ENCODE results near the gene ANXA5.
"Not testable (repeated sequence)": the region's sequence is repeated elsewhere in the genome, so short reads cannot be mapped to it uniquely, and the experiment has no call there.

ANXA5 gene

GRCh38 chr4:121696581-121697461 is at the start of gene ANXA5:
Gene ANXA5 (minus strand): TSS chr4:121696980. CDS start chr4:121696589, 391 bp downstream.
- DNase-seq: peak; percentile 58

GRCh38 chr4:121742794-121743193 is 46.0 kb upstream of the ANXA5 start:
- DNase-seq: no peak

GRCh38 chr4:121741751-121742150 is 45.0 kb upstream of the ANXA5 start:
- no peak for DNase-seq

GRCh38 chr4:121740796-121741409 is 44.1 kb upstream of the ANXA5 start:
- no peak for DNase-seq

- DNase-seq: no peak
These were observed 42.8 kb upstream of the ANXA5 start for GRCh38 chr4:121739575-121739974.

- DNase-seq: no peak
These were observed 42.2 kb upstream of the ANXA5 start for GRCh38 chr4:121738780-121739535.

- DNase-seq: no peak
These were observed 41.2 kb upstream of the ANXA5 start for GRCh38 chr4:121737846-121738554.

- peak; percentile 12 for DNase-seq
These were observed 40.1 kb upstream of the ANXA5 start for GRCh38 chr4:121736735-121737351.

- DNase-seq: no peak
These were observed 37.8 kb upstream of the ANXA5 start for GRCh38 chr4:121734571-121734970.

- no peak for DNase-seq
These were observed 37.2 kb upstream of the ANXA5 start for GRCh38 chr4:121733942-121734341.

- not testable (repeated sequence) for DNase-seq
These were observed 33.0 kb upstream of the ANXA5 start for GRCh38 chr4:121729753-121730152.

- no peak for DNase-seq
These were observed 32.0 kb upstream of the ANXA5 start for GRCh38 chr4:121728798-121729226.

- DNase-seq: no peak
These were observed 31.3 kb upstream of the ANXA5 start for GRCh38 chr4:121728066-121728465.

GRCh38 chr4:121726642-121727268 is 30.0 kb upstream of the ANXA5 start:
- peak; percentile 2 for DNase-seq

GRCh38 chr4:121724671-121725070 is 27.9 kb upstream of the ANXA5 start:
- no peak for DNase-seq

GRCh38 chr4:121721700-121722099 is 24.9 kb upstream of the ANXA5 start:
- no peak for DNase-seq

GRCh38 chr4:121720109-121720508 is 23.3 kb upstream of the ANXA5 start:
- no peak for DNase-seq

GRCh38 chr4:121717680-121718237 is 21.0 kb upstream of the ANXA5 start:
- DNase-seq: no peak

- no peak for DNase-seq
These were observed 17.8 kb upstream of the ANXA5 start for GRCh38 chr4:121714548-121714947.

GRCh38 chr4:121712783-121713182 is 16.0 kb upstream of the ANXA5 start:
- DNase-seq: no peak

- DNase-seq: no peak
These were observed 15.3 kb upstream of the ANXA5 start for GRCh38 chr4:121712001-121712651.

All from GDM1 (cell line).